Fibroblast of skin of left quadriceps (primary cell): ENCODE measurements around the gene ULBP3.
"Not testable (repeated sequence)": the region's sequence is repeated elsewhere in the genome, so short reads cannot be mapped to it uniquely, and the experiment has no call there.

Experiments used
- DNase-seq, 2 experiments: peaks; one replicate each; pipeline ENCODE4 v3.0.0-alpha.2; 2013; ENCODE audit warnings: low read depth in 2 of 2

The ULBP3 gene

GRCh38 chr6:150015281-150016001 is 53.5 kb downstream of the ULBP3 start:
- DNase-seq = not testable (repeated sequence)

- DNase-seq = not testable (repeated sequence)
These were observed 54.2 kb downstream of the ULBP3 start for GRCh38 chr6:150014623-150015280.

GRCh38 chr6:150013785-150014622 is 54.9 kb downstream of the ULBP3 start:
- not testable (repeated sequence) for DNase-seq

GRCh38 chr6:150012846-150013784 is 55.8 kb downstream of the ULBP3 start:
- not testable (repeated sequence) for DNase-seq
